Caco-2 (cell line): ENCODE data around the gene CHGA. TPM values are rescaled to one million over a fixed set of nuclear protein-coding genes. Genes with fewer than 3 reads are reported as not detected.

Source experiments
- BruUV-seq: library from RNA; stranded (reverse); fragments of 400-500 nt; replicated peaks from 2 replicates; lab custom pipeline; 2021; lab: Mats Ljungman, UMichigan
- CTCF ChIA-PET: fragments of 300-600 bp; sonication (Branson Sonifier 250); formaldehyde crosslinking; loops from one replicate; lab custom pipeline; 2022; ENCODE audit warnings: antibody characterized with exemption; lab: Charles Lee
- POLR2A ChIA-PET: fragments of 300-600 bp; sonication (Branson Sonifier 250); formaldehyde crosslinking; loops from one replicate; lab custom pipeline; 2022; ENCODE audit warnings: antibody characterized with exemption; lab: Charles Lee
- DNase-seq, 2 experiments: peaks; one replicate each; pipeline versions ENCODE4 v3.0.0 to v3.0.0-alpha.2; 2020 to 2022
- H3K27me3 ChIP-seq: replicated peaks from 2 replicates; pipeline ENCODE4 v1.6.0; 2011; ENCODE audit warnings: low read length; ENCODE audit not compliant: control insufficient read depth, insufficient read depth
- H3K36me3 ChIP-seq: 2 replicates; pipeline ENCODE4 v1.5.1; 2011; ENCODE audit warnings: low read length; ENCODE audit not compliant: control insufficient read depth, insufficient read depth
- H3K4me1 ChIP-seq: fragments of 250-450 bp; sonication (Bioruptor Pico); 2 replicates; pipeline ENCODE4 v1.5.1; 2020; ENCODE audit warnings: mild to moderate bottlenecking
- H3K4me3 ChIP-seq: 2 replicates; pipeline ENCODE4 v1.5.1; 2011; ENCODE audit warnings: low read depth, mild to moderate bottlenecking, control low read depth, low read length
- H3K9me3 ChIP-seq: fragments of 250-450 bp; sonication (Bioruptor Pico); 2 replicates; pipeline ENCODE4 v1.5.1; 2020; ENCODE audit warnings: mild to moderate bottlenecking, moderate library complexity
- H3K27ac Mint-ChIP-seq: one replicate; pipeline ENCODE4 v1.8.0; 2022; ENCODE audit warnings: mixed read lengths; ENCODE audit not compliant: unreplicated experiment
- H3K27me3 Mint-ChIP-seq: one replicate; pipeline ENCODE4 v1.8.0; 2022; ENCODE audit warnings: mixed read lengths; ENCODE audit not compliant: insufficient read depth, unreplicated experiment
- H3K36me3 Mint-ChIP-seq: one replicate; pipeline ENCODE4 v1.8.0; 2022; ENCODE audit warnings: mild to moderate bottlenecking, mixed read lengths; ENCODE audit not compliant: insufficient read depth, unreplicated experiment
- H3K4me1 Mint-ChIP-seq: one replicate; pipeline ENCODE4 v1.8.0; 2022; ENCODE audit warnings: low read depth, mixed read lengths; ENCODE audit not compliant: unreplicated experiment
- H3K4me3 Mint-ChIP-seq: one replicate; pipeline ENCODE4 v1.8.0; 2022; ENCODE audit warnings: mild to moderate bottlenecking, moderate library complexity, mixed read lengths; ENCODE audit not compliant: unreplicated experiment
- H3K9me3 Mint-ChIP-seq: one replicate; pipeline ENCODE4 v1.8.0; 2022; ENCODE audit warnings: mixed read lengths; ENCODE audit not compliant: unreplicated experiment
- CTCF ChIP-seq, 2 experiments: fragments of 200-600 bp in 1 of 2; IDR thresholded peaks; 1 replicate in 1 of 2; 2 replicates in 1 of 2; pipeline versions ENCODE4 v1.5.1 to v1.8.0; 2011 to 2022; ENCODE audit warnings: antibody characterized with exemption in 1 of 2, control low read depth in 1 of 2, inconsistent platforms in 1 of 2, low read depth in 1 of 2, low read length in 1 of 2, mild to moderate bottlenecking in 1 of 2, moderate library complexity in 1 of 2; ENCODE audit not compliant: insufficient read depth in 1 of 2, severe bottlenecking in 1 of 2, unreplicated experiment in 1 of 2
- intact Hi-C: fragments of 100-400 bp; cut with micrococcal nuclease; formaldehyde crosslinking; loops from one replicate; pipeline ENCODE4 v1.10.0; 2022; ENCODE audit not compliant: unreplicated experiment
- total RNA-seq: library from RNA; stranded (reverse); gene quantifications from 2 replicates; pipeline ENCODE4 v1.2.3, GENCODE V29; 2022

CHGA gene
- total RNA-seq, 1 experiment from 2014 or later, result not detected

DNA sequence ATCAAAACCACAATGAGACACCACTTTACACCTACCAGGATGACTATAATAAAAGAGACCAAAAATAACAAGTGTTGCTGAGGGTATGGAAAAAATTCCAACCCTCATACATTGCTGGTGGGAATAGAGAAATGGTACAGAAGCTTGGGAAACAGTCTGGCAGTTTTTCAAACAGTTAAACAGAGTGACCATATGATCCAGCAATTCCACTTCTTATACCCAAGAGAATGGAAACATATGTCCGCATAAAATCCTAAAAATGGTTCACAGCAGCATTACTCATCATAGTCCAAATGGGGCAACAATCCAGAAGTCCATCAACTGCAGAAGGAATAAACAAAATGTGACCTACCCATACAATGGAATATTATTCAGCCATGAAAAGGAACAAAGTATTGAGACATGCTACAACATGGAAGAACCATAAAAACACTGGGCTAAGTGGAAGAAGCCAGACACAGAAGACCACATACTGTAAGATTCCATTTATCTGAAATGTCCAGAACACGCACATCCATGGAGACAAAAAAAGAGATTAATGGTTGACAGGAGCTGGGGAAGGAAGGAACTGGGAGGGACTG is 44.5 kb downstream of the CHGA start:
- Mint-ChIP-seq H3K9me3 (no peaks in the 10 kb centered on the region), H3K36me3 (no peaks in the 10 kb centered on the region), H3K4me3 (no peak overlapping the region), H3K27me3 (no peaks in the 10 kb centered on the region), H3K27ac (no peak overlapping the region), H3K4me1 (no peaks in the 10 kb centered on the region)
- Histone ChIP-seq H3K4me1 (no peaks in the 10 kb centered on the region), H3K27me3 (no peaks in the 10 kb centered on the region), H3K9me3 (no peaks in the 10 kb centered on the region), H3K4me3 (no peak overlapping the region), H3K36me3 (no peaks in the 10 kb centered on the region; the same call in 1 of the 2 replicates)
- POLR2A ChIA-PET, result no interaction called here
- intact Hi-C loops, result loop anchor here (10.0 kb wide), 1 partner anchor 67 kb away; no protein-coding TSS in a partner anchor
- BruUV-seq, result no TSS peak
- no peak for DNase-seq
- TF ChIP-seq CTCF (IDR thresholded peaks at IDR 0.05; ENCODE audit: insufficient read depth in 1 of 2, low read depth in 1 of 2, low read length in 1 of 2, severe bottlenecking in 1 of 2, unreplicated experiment in 1 of 2), result no peak
- CTCF ChIA-PET, result no interaction called here

DNA sequence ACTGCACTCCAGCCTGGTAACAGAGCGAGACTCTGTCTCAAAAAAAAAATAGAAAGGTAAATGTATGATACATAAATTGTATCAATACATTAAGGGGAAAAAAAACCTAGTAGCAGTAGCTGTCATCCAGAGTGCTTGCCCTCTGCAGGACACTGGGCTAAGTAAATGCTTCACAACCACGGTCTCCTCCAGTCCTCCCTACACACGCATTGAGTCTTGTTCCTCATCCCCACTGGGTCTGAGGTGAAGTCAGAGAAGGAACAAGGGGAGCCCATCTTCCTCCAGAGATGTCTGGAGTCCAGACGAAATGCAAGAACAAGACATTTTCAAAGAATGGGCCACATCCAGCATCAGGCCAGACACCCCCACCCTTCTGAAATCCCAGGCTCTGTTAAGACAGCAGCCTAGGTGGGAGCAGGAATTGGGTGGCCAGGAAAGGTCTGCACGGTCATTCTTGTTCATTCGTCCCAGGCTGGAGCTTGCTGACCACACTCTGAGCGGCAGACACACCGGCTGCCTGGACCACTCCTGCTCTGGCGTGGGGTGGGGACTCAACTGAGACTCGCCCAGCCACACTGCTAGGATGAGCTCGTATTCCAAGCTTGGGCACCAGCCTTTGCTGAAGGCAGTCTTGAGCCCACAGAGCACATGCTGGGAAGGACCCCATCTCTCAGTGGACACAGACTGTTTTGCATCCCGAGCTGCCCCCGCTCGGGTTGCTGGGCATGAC is 45.5 kb downstream of the CHGA start:
- intact Hi-C loops, result loop anchor here (10.0 kb wide), 1 partner anchor 66 kb away; no protein-coding TSS in a partner anchor
- POLR2A ChIA-PET, result no interaction called here
- no peak for DNase-seq
- no TSS peak for BruUV-seq
- Histone ChIP-seq H3K4me3 (no peak overlapping the region), H3K27me3 (no peaks in the 10 kb centered on the region), H3K36me3 (no peaks in the 10 kb centered on the region; the same call in 1 of the 2 replicates), H3K4me1 (no peaks in the 10 kb centered on the region), H3K9me3 (no peaks in the 10 kb centered on the region)
- H3K27ac Mint-ChIP-seq, result no peak overlapping the region
- CTCF ChIA-PET, result no interaction called here
- no peaks in the 10 kb centered on the region for H3K9me3 Mint-ChIP-seq
- H3K4me1 Mint-ChIP-seq, result no peaks in the 10 kb centered on the region
- no peak for TF ChIP-seq CTCF (IDR thresholded peaks at IDR 0.05; ENCODE audit: insufficient read depth in 1 of 2, low read depth in 1 of 2, low read length in 1 of 2, severe bottlenecking in 1 of 2, unreplicated experiment in 1 of 2)
- H3K27me3 Mint-ChIP-seq, result no peaks in the 10 kb centered on the region
- no peak overlapping the region for H3K4me3 Mint-ChIP-seq
- H3K36me3 Mint-ChIP-seq, result no peaks in the 10 kb centered on the region

GRCh38 chr14:92969430-92969829 is 46.5 kb downstream of the CHGA start:
- H3K36me3 Mint-ChIP-seq, result no peaks in the 10 kb centered on the region
- intact Hi-C loops, result loop anchor here (10.0 kb wide), 1 partner anchor 65 kb away; no protein-coding TSS in a partner anchor
- H3K4me1 Mint-ChIP-seq, result no peaks in the 10 kb centered on the region
- H3K4me3 Mint-ChIP-seq, result no peak overlapping the region
- no peaks in the 10 kb centered on the region for H3K27me3 Mint-ChIP-seq
- H3K27me3 ChIP-seq, result no peaks in the 10 kb centered on the region
- TF ChIP-seq CTCF (IDR thresholded peaks at IDR 0.05; ENCODE audit: insufficient read depth in 1 of 2, low read depth in 1 of 2, low read length in 1 of 2, severe bottlenecking in 1 of 2, unreplicated experiment in 1 of 2), result no peak
- DNase-seq, result no peak
- BruUV-seq, result no TSS peak
- H3K36me3 ChIP-seq, result no peaks in the 10 kb centered on the region; the same call in 1 of the 2 replicates
- H3K4me3 ChIP-seq, result no peak overlapping the region
- no peaks in the 10 kb centered on the region for H3K9me3 Mint-ChIP-seq
- no peaks in the 10 kb centered on the region for H3K9me3 ChIP-seq
- POLR2A ChIA-PET, result no interaction called here
- CTCF ChIA-PET, result no interaction called here
- H3K27ac Mint-ChIP-seq, result no peak overlapping the region
- no peaks in the 10 kb centered on the region for H3K4me1 ChIP-seq
